Measurements from ENCODE around the gene CDC20B.

DNA sequence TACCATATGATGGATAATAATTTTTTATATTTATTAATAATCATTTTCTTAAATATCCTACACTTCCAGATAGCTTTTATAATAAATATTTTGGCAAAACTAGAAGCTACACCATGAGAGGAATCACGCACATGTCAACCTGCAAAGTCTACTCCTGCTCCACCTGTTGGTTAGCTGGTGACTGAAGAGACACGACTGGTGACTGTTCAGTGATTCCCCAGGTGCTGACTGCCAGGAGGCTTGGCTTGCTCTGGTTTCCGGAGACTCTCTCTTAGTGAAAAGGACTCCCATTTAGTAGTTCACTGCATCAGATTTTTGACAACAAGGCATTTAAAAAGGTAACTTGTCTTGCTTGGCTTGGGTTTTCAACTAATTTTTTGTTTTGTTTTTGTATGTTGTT is 49.6 kb downstream of the CDC20B start:
- TF ChIP-seq, protein P1, sequence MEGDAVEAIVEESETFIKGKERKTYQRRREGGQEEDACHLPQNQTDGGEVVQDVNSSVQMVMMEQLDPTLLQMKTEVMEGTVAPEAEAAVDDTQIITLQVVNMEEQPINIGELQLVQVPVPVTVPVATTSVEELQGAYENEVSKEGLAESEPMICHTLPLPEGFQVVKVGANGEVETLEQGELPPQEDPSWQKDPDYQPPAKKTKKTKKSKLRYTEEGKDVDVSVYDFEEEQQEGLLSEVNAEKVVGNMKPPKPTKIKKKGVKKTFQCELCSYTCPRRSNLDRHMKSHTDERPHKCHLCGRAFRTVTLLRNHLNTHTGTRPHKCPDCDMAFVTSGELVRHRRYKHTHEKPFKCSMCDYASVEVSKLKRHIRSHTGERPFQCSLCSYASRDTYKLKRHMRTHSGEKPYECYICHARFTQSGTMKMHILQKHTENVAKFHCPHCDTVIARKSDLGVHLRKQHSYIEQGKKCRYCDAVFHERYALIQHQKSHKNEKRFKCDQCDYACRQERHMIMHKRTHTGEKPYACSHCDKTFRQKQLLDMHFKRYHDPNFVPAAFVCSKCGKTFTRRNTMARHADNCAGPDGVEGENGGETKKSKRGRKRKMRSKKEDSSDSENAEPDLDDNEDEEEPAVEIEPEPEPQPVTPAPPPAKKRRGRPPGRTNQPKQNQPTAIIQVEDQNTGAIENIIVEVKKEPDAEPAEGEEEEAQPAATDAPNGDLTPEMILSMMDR (IDR thresholded peaks at IDR 0.05; ENCODE audit: insufficient read depth, low read length), result no peak
- TF ChIP-seq GABPA (IDR thresholded peaks at IDR 0.05; ENCODE audit: low read depth), result no peak
- no peak for TF ChIP-seq REST (IDR thresholded peaks at IDR 0.05; ENCODE audit: insufficient replicate concordance, low read depth)
- no peak for TF ChIP-seq POLR2AphosphoS5 (IDR thresholded peaks at IDR 0.05; ENCODE audit: low read depth)
- TF ChIP-seq SPI1 (IDR thresholded peaks at IDR 0.05; ENCODE audit: borderline replicate concordance, low read depth), result no peak
